NCI-H1417 (cell line): ENCODE data around the gene COQ6.
A peak's percentile ranks its signal among the peaks of the same experiment; 100 is the strongest.
"Not testable (repeated sequence)": the region's sequence is repeated elsewhere in the genome, so short reads cannot be mapped to it uniquely, and the experiment has no call there.

Experiments
- DNase-seq, 3 experiments: peaks; one replicate each; lab custom pipeline; 2025; lab: John Stamatoyannopoulos, UW

Gene COQ6

DNA sequence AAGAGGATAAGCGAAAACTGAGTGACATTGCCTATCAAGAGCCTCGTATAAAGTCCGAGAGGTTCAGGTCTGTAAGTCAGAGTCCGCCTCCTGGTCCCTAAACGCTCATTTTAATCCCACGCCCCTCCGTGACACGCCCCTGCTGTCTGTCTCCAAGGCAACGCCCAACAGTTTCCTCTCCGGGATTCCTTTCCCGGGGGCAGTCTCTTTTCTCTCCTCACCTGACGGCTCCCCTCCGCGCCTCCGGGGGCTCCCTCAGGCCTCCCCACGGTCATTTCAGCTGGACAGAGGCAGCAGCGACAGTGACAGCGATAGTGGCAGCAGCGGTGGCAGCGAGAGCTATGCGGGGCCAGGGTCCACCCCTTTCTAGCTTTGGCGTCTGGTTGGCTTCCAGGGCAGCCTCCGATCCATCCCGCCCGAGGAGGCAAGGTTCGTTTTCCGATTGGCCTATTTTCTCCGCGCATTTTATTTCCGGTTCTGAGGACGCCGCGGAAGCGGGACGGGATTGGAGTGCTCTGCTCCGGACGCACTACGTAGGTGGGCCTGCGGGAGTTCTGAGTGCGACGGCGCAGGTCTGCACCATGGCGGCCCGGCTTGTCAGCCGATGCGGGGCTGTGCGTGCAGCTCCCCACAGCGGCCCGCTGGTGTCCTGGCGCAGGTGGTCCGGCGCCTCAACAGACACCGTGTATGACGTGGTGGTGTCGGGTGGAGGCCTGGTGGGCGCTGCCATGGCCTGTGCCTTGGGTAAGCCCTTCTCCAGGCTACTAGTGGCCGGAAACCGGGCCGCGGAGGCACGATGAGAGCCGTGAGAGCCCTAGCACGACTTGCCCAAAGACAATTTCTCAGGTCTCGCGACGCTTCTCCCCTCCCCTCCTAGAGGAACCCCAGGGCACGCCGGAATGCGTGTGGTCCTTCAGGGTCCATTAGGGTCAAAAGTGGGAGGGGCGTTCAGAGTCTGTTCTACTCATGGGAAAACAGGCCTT is at the start of gene COQ6, which contains the start of gene FAM161B:
Gene COQ6 (plus strand): TSS at position 551 of the 983 bp plus-strand sequence. CDS start 31 bp downstream, at position 582.
Gene FAM161B (minus strand): TSS at position 343 of the 983 bp plus-strand sequence. CDS start 68 bp downstream, at position 275.
- peak; percentile 98 to 99 (median 99) for DNase-seq

DNA sequence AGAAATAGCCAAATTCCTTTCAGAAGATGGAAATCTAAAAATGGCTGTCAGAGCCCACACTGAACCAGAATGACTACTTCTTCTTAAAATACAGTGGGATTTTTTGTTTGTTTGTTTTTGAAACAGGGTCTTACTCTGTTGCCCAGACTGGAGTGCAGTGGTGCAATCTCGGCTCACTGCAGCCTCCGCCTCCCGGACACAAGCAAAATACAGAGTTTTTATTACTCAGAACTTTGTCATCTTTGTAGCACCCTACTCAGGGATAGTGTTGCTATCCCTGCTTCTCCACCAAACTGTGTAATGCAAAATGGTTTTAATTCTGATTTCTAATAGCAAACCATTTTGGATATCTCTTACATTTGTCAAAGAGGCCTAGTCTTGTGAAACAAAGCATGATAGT is 47.1 kb upstream of the COQ6 start:
- DNase-seq = no peak

DNA sequence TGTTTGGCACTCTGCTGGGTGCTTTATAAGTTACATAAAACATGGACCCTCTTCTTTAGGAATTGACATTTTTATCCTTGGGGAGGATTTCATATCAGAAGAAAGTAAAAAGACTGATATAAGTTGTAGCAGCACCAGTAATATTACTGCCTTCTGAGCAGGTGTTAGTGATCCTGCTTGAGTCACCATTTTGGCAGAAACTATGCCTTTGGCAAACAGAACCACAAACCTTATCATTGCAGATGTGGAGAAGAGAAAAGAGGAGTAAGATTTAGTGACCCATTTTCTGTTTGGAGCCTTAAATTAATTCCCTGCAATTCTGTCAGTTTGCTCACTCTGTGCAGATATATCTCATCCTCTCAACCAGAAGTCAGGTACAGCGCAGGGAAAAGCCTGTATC is 40.4 kb upstream of the COQ6 start:
- DNase-seq = no peak

GRCh38 chr14:73913256-73913655 is 36.8 kb upstream of the COQ6 start:
- no peak for DNase-seq

DNA sequence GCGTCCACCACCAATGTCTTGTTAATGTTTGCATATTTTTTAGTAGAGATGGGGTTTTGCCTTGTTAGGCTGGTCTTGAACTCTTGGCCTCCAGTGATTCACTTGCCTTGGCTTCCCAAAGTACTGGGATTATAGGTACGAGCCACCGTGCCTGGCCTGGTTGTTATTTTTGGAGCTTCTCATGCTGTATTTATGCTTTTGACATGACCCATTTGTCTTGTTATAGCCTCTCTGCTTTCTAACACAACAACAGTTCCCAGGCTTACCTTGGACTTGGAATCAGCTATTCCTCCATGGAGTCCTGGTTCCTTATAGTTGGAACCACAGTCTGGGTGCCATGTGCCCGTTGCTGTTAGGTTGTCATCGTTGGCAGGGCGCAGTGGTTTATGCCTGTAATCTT is 33.8 kb upstream of the COQ6 start:
- DNase-seq = no peak

DNA sequence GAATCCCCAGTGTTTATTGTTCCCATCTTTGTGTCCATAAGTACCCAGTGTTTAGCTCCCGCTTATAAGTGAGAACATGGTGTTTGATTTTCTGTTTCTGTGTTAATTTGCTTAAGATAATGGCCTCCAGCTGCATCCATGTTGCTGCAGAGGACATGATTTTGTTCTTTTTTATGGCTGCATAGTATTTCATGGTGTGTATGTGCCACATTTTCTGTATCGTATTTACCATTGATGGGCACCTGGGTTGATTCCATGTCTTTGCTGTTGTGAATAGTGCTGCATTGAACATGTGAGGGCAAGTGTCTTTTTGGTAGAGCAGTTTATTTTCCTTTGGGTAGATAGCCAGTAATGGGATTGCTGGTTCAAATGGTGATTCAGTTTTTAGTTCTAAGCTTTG is 30.6 kb upstream of the COQ6 start:
- not testable (repeated sequence) for DNase-seq

GRCh38 chr14:73924337-73924736 is 25.8 kb upstream of the COQ6 start:
- peak in 1 of 3 experiments; percentile 8 for DNase-seq

DNA sequence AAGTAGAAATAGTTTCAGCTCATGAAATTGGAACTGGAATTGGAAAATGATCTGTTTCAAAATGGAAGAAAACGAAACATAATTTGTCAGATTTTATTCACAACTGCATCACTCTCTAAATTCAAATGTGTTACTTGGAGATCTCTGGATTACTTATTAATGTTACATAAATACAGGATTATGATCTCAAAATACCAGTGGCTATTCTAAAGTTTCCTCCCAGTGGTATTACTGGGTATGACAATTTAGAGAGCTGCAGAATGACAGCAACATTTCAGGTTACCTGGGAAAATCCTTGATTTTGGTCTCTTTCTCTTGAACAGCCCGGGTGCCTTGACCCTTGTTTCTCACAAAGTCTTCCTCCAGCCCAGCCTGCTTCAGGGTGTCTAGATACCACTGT is 14.4 kb upstream of the COQ6 start:
- no peak for DNase-seq

DNA sequence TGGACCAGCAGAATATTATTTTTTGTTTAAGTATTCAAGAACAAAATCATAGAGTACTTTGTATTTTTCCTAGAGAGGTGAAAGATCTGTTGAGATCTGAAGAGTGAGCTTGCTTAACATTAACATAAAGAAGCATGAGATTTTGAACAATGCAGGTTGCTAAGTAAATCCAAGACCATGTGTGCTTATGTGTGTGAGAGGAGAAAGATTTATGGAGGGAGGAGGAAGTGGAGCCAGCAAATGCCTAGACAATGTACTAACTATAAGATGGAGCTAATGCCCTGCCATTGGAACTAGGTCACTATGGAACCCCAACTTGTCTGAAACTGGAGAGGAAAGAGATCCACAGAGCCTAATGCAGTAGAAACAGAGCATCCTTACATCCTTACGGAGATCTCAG is 13.6 kb upstream of the COQ6 start:
- DNase-seq = no peak

GRCh38 chr14:73937012-73937411 is 13.1 kb upstream of the COQ6 start:
- DNase-seq = no peak

DNA sequence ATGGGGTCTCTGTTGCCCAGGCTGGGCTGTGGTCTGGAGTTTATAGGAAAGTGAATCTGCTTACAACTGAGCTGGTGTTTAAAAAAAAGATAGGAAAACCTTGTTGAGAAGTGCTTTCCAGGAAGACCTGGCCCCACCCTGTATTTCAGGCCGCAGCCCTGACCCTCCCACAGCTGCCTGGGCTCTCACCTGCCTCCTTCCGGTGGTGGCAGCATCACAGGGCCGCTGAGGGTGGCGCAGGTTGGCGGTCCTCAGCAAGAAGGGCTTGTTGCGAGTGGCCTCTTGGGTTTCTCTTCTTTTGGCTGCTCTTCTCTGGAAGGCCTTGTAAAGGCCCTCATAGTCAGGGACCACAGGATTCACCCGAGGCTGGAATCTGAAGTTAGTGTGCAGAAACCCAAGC is 7.9 kb upstream of the COQ6 start:
- no peak for DNase-seq

DNA sequence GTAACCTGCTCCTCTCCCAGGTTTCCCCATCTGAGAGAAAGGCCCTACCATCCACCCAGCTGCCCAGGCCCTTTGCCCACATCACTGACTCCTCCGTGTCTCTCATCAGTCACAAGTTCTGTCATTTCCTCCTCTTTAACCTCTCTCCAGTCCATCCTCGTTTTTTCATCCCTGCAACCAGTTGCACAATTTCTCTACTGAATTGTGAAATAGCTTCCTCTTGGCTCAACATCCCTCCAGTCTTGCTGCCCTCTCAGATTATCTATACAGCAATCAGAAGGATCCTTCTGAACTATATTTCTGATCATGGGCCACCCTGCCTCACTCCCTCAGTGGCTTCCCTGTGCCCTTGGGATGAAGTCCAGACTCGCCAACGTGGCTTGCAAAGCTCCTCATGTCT is 7.0 kb upstream of the COQ6 start:
- DNase-seq = no peak

- no peak for DNase-seq
These were observed 5.5 kb upstream of the COQ6 start for GRCh38 chr14:73944432-73945158.

- DNase-seq = no peak
These were observed 4.9 kb upstream of the COQ6 start for GRCh38 chr14:73945159-73945670.

DNA sequence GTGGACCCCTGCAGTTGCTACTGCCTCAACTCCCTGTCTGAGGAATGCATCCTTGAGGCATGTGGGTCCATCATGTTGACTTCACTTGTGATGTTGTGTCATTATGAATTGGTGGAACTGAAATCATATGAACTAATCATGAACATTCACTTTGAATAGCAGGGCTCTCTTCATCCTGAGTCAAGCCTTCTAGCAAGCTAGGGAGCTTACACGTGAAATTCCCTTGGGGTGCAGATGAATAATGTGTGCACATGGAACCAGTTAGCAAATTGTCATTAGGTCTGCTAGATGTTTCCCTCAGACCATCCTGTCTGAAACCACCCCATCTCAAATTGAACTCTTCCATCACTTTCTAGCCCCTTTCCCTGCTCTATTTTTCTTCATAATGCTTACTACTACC is 3.6 kb downstream of the COQ6 start:
- DNase-seq = no peak

- no peak for DNase-seq
These were observed 5.6 kb downstream of the COQ6 start for GRCh38 chr14:73955674-73956073.

- DNase-seq = no peak
These were observed 8.5 kb downstream of the COQ6 start for GRCh38 chr14:73958591-73958990.

DNA sequence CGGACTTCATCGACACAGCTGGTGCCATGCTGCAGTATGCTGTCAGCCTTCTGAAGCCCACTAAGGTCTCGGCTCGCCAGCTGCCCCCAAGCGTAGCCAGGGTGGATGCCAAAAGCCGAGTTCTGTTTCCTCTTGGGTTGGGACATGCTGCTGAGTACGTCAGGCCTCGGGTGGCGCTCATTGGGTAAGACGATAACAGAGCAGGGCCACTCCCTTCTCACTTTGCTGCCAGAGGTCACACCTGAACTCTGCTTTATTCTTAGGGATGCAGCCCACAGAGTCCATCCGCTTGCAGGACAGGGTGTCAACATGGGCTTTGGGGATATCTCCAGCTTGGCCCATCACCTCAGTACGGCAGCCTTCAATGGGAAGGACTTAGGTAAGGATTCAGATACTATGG is 11.1 kb downstream of the COQ6 start:
- DNase-seq = no peak

DNA sequence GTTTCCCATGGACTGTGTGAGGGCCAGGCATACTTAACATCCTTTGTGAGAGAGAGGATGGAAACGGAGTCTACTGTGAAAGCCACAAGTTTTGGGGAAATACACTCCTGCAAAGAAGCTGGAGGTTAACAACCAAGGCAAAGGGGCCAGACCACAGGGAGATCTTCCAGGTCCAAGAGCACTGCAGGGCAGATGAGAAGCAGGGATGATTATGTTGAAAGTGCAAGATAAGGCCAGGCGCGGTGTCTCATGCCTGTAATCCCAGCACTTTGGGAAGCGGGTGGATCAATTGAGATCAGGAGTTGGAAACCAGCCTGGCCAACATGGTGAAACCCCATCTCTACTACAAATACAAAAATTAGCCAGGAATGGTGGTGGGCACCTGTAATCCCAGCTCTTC is 15.1 kb downstream of the COQ6 start:
- DNase-seq = no peak

DNA sequence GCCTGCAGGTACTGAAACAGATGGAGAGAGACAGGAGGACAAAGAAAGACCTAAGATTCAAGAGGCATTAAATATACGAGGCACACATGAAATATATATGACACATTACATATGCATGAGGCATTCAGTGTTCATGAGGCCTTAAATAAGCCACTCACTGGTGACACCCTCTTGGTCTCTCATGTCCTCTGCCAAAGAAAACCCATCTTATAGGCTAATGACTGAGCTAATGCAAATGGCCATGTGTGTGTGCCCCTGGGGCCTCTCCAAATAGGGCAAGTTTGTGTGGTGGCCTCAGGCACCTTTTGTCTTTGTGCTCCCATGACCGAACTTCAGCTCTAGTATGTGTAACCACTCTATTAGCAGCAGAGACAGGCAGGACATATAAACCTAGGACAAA is 18.8 kb downstream of the COQ6 start:
- no peak for DNase-seq

GRCh38 chr14:73973497-73973896 is 23.4 kb downstream of the COQ6 start:
- peak in 2 of 3 experiments; percentile 8 to 76 for DNase-seq

GRCh38 chr14:73976125-73976524 is 26.0 kb downstream of the COQ6 start:
- DNase-seq = no peak

- no peak for DNase-seq
These were observed 27.8 kb downstream of the COQ6 start for GRCh38 chr14:73977896-73978295.
